HEK293 (cell line): ENCODE data around the gene SLC30A10.
A peak's percentile ranks its signal among the peaks of the same experiment; 100 is the strongest.

Experiments used
- CTCF ChIA-PET: fragments of 350-600 bp; formaldehyde crosslinking; extraction: SDS; loops from one replicate; lab custom pipeline; 2021; ENCODE audit warnings: antibody characterized with exemption; lab: Yijun Ruan, JAX
- POLR2A ChIA-PET: fragments of 300-600 bp; formaldehyde crosslinking; extraction: SDS; loops from one replicate; lab custom pipeline; 2020; ENCODE audit warnings: antibody characterized with exemption, inconsistent platforms; lab: Yijun Ruan, JAX
- H3K27ac ChIP-seq: fragments of 200-500 bp; sonication (Bioruptor generic); 2 replicates; pipeline ENCODE4 v1.5.1; 2014; ENCODE audit warnings: low read depth, low read length, control low read depth, inconsistent platforms; ENCODE audit errors: extremely low read depth
- H3K36me3 ChIP-seq, 2 experiments: fragments of 200-500 bp in 1 of 2; sonication (Bioruptor generic) in 1 of 2; 1 replicate in 1 of 2; 2 replicates in 1 of 2; pipeline ENCODE4 v1.5.1; 2014 to 2017; ENCODE audit warnings: inconsistent platforms in 2 of 2, low read length in 2 of 2; ENCODE audit not compliant: control insufficient read depth in 2 of 2, insufficient read depth in 1 of 2
- H3K4me1 ChIP-seq: fragments of 200-500 bp; sonication (Bioruptor generic); 2 replicates; pipeline ENCODE4 v1.5.1; 2014; ENCODE audit warnings: mild to moderate bottlenecking, low read length, inconsistent platforms; ENCODE audit not compliant: control insufficient read depth, insufficient read depth
- H3K4me3 ChIP-seq: 2 replicates; pipeline ENCODE4 v1.5.1; 2011; ENCODE audit warnings: low read depth, mild to moderate bottlenecking, control low read depth, low read length, moderate library complexity
- H3K9me3 ChIP-seq: fragments of 200-500 bp; sonication (Bioruptor generic); 2 replicates; pipeline ENCODE4 v1.5.1; 2014; ENCODE audit warnings: low read depth, low read length, inconsistent platforms; ENCODE audit not compliant: control insufficient read depth, insufficient read depth
- AEBP2 ChIP-seq: fragments of 450-650 bp; formaldehyde crosslinking; IDR thresholded peaks from 2 replicates; pipeline ENCODE4 v1.5.1; 2016; ENCODE audit warnings: missing biosample characterization, missing genetic modification characterization, borderline replicate concordance
- GFI1B ChIP-seq: fragments of 450-650 bp; formaldehyde crosslinking; IDR thresholded peaks from 2 replicates; pipeline ENCODE4 v1.5.1; 2016; ENCODE audit warnings: missing biosample characterization, missing genetic modification characterization
- GLIS1 ChIP-seq: fragments of 450-650 bp; formaldehyde crosslinking; IDR thresholded peaks from 2 replicates; pipeline ENCODE4 v1.5.1; 2016; ENCODE audit warnings: missing biosample characterization, missing genetic modification characterization
- IKZF3 ChIP-seq: fragments of 450-650 bp; IDR thresholded peaks from 2 replicates; pipeline ENCODE4 v1.5.0; 2018; ENCODE audit warnings: missing biosample characterization, mild to moderate bottlenecking, missing genetic modification characterization, moderate library complexity
- OVOL3 ChIP-seq: fragments of 450-650 bp; formaldehyde crosslinking; IDR thresholded peaks from 2 replicates; pipeline ENCODE4 v1.5.1; 2016; ENCODE audit warnings: missing biosample characterization, missing genetic modification characterization
- PRDM10 ChIP-seq: fragments of 450-650 bp; formaldehyde crosslinking; IDR thresholded peaks from 2 replicates; pipeline ENCODE4 v1.5.1; 2016; ENCODE audit warnings: missing biosample characterization, missing genetic modification characterization
- PRDM6 ChIP-seq: fragments of 450-650 bp; formaldehyde crosslinking; IDR thresholded peaks from 2 replicates; pipeline ENCODE4 v1.5.1; 2017; ENCODE audit warnings: missing biosample characterization, missing genetic modification characterization
- REPIN1 ChIP-seq: fragments of 450-650 bp; formaldehyde crosslinking; IDR thresholded peaks from 2 replicates; pipeline ENCODE4 v1.5.1; 2017; ENCODE audit warnings: missing biosample characterization, missing genetic modification characterization, low read depth
- ZIC2 ChIP-seq: fragments of 450-650 bp; formaldehyde crosslinking; IDR thresholded peaks from 2 replicates; pipeline ENCODE4 v1.5.1; 2016; ENCODE audit warnings: missing biosample characterization, missing genetic modification characterization
- ZNF133 ChIP-seq: fragments of 450-650 bp; formaldehyde crosslinking; IDR thresholded peaks from 2 replicates; pipeline ENCODE4 v1.5.1; 2016; ENCODE audit warnings: missing biosample characterization, missing genetic modification characterization
- ZNF140 ChIP-seq: fragments of 450-650 bp; formaldehyde crosslinking; IDR thresholded peaks from 2 replicates; pipeline ENCODE4 v1.5.1; 2016; ENCODE audit warnings: missing biosample characterization, missing genetic modification characterization
- ZNF292 ChIP-seq: fragments of 450-650 bp; formaldehyde crosslinking; IDR thresholded peaks from 2 replicates; pipeline ENCODE4 v1.5.1; 2016; ENCODE audit warnings: low read depth, missing biosample characterization, missing genetic modification characterization, borderline replicate concordance
- ZNF362 ChIP-seq: fragments of 450-650 bp; formaldehyde crosslinking; IDR thresholded peaks from 2 replicates; pipeline ENCODE4 v1.5.1; 2016; ENCODE audit warnings: missing biosample characterization, missing genetic modification characterization
- ZNF394 ChIP-seq: fragments of 450-650 bp; formaldehyde crosslinking; IDR thresholded peaks from 2 replicates; pipeline ENCODE4 v1.5.1; 2016; ENCODE audit warnings: missing biosample characterization, missing genetic modification characterization, mild to moderate bottlenecking, moderate library complexity, borderline replicate concordance
- ZNF548 ChIP-seq: fragments of 450-650 bp; formaldehyde crosslinking; IDR thresholded peaks from 2 replicates; pipeline ENCODE4 v1.5.1; 2016; ENCODE audit warnings: missing biosample characterization, missing genetic modification characterization
- ZNF658 ChIP-seq: fragments of 450-650 bp; formaldehyde crosslinking; IDR thresholded peaks from 2 replicates; pipeline ENCODE4; 2016; ENCODE audit warnings: missing biosample characterization, missing genetic modification characterization
- ZNF707 ChIP-seq: fragments of 450-650 bp; formaldehyde crosslinking; IDR thresholded peaks from 2 replicates; pipeline ENCODE4 v1.5.1; 2016; ENCODE audit warnings: missing biosample characterization, missing genetic modification characterization
- ZNF791 ChIP-seq: fragments of 450-650 bp; formaldehyde crosslinking; IDR thresholded peaks from 2 replicates; pipeline ENCODE4 v1.5.1; 2016; ENCODE audit warnings: missing biosample characterization, missing genetic modification characterization
- ZNF830 ChIP-seq: fragments of 450-650 bp; IDR thresholded peaks from 2 replicates; pipeline ENCODE4 v1.5.0; 2018; ENCODE audit warnings: missing biosample characterization, missing genetic modification characterization, low read depth, mild to moderate bottlenecking, moderate library complexity

Gene SLC30A10

GRCh38 chr1:219902951-219903350 is 25.4 kb downstream of the SLC30A10 start:
- TF ChIP-seq IKZF3 (tag by site-specific recombination) (no peak), ZNF292 (tag by site-specific recombination) (no peak), ZNF830 (tag by site-specific recombination) (no peak), ZNF140 (no peak), AEBP2 (tag by site-specific recombination) (no peak), REPIN1 (no peak), ZNF658 (tag by site-specific recombination) (no peak), ZNF362 (tag by site-specific recombination) (no peak), ZNF394 (tag by site-specific recombination) (no peak), PRDM10 (no peak), GLIS1 (tag by site-specific recombination) (no peak)
- ChIA-PET POLR2A (no interaction called here), CTCF (no interaction called here)
- no peaks in the 10 kb centered on the region for H3K4me1 ChIP-seq
- H3K9me3 ChIP-seq: no peaks in the 10 kb centered on the region
- H3K36me3 ChIP-seq: no peaks in the 10 kb centered on the region
- no peak overlapping the region for H3K4me3 ChIP-seq
- H3K27ac ChIP-seq: no peak overlapping the region

- no peaks in the 10 kb centered on the region for H3K36me3 ChIP-seq
- no peak overlapping the region for H3K27ac ChIP-seq
- no peak overlapping the region for H3K4me3 ChIP-seq
- TF ChIP-seq ZNF707 (tag by site-specific recombination) (no peak), OVOL3 (no peak), ZNF791 (no peak)
- ChIA-PET POLR2A (no interaction called here), CTCF (interaction anchor here (0.6 kb wide), 1 partner anchor 12 kb away, joined by 3 read pairs; no protein-coding TSS in a partner anchor)
- H3K9me3 ChIP-seq: no peaks in the 10 kb centered on the region
- H3K4me1 ChIP-seq: no peaks in the 10 kb centered on the region
Observed at GRCh38 chr1:219900882-219901281, 27.5 kb downstream of the SLC30A10 start.

GRCh38 chr1:219900201-219900600 is 28.2 kb downstream of the SLC30A10 start:
- CTCF ChIA-PET: no interaction called here
- no peak overlapping the region for H3K4me3 ChIP-seq

More at GRCh38 chr1:219900201-219900600, 28.2 kb downstream of the SLC30A10 start:
- H3K36me3 ChIP-seq: no peaks in the 10 kb centered on the region
- no peak overlapping the region for H3K27ac ChIP-seq
- POLR2A ChIA-PET: no interaction called here
- H3K9me3 ChIP-seq: no peaks in the 10 kb centered on the region
- H3K4me1 ChIP-seq: no peaks in the 10 kb centered on the region
- TF ChIP-seq ZNF133 (tag by site-specific recombination): no peak
- peak; percentile 70 for TF ChIP-seq ZIC2 (tag by site-specific recombination)
- TF ChIP-seq ZNF830 (tag by site-specific recombination): no peak
- TF ChIP-seq PRDM6 (tag by site-specific recombination): 0 out of 2 replicates have a peak, but pooled peaks have one; percentile 18
- peak; percentile 61; the same call in 1 of the 2 replicates for TF ChIP-seq GFI1B (tag by site-specific recombination)
- no peak for TF ChIP-seq ZNF548 (tag by site-specific recombination)
